HCT116 (cell line): ENCODE results near the gene LINGO1. TPM values are rescaled to one million over a fixed set of nuclear protein-coding genes. Genes with fewer than 3 reads are reported as not detected.

Source experiments
- ATAC-seq: fragments of 200-7000 bp; cut with Tn5 transposase; 2 replicates; pipeline ENCODE4 v1.9.1; 2020; ENCODE audit warnings: mild to moderate bottlenecking, moderate library complexity
- BruUV-seq: library from RNA; stranded (reverse); fragments of 400-500 nt; replicated peaks from 2 replicates; lab custom pipeline; 2021; lab: Mats Ljungman, UMichigan
- CTCF ChIA-PET: fragments of 300-600 bp; sonication (Branson Sonifier 250); formaldehyde crosslinking; loops from one replicate; lab custom pipeline; 2021; ENCODE audit warnings: antibody characterized with exemption; lab: Charles Lee
- POLR2A ChIA-PET: fragments of 300-600, 350-600 bp; sonication (Branson Sonifier 250); formaldehyde crosslinking; loops from one replicate; lab custom pipeline; 2021; ENCODE audit warnings: antibody characterized with exemption; lab: Charles Lee
- RAD21 ChIA-PET, 2 experiments: fragments of 300-600 bp; sonication (Branson Sonifier 250); formaldehyde crosslinking; loops; one replicate each; lab custom pipeline; 2023; ENCODE audit warnings: low total read pairs in 2 of 2; ENCODE audit not compliant: uncharacterized antibody in 2 of 2, unreplicated experiment in 2 of 2, low non-redundant PET in 1 of 2; lab: Charles Lee
- DNase-seq: peaks from one replicate; pipeline ENCODE4 v3.0.0-alpha.2; 2010; ENCODE audit warnings: low read depth, low spot score
- H2AFZ ChIP-seq: fragments of 200-600 bp; shearing (Covaris generic), sonication (generic); 2 replicates; pipeline ENCODE4 v1.6.1; 2017; ENCODE audit warnings: low read depth, mixed run types, mixed read lengths, antibody characterized with exemption, low read length; ENCODE audit not compliant: poor library complexity, severe bottlenecking
- H3K27ac ChIP-seq: 2 replicates; pipeline ENCODE4 v1.5.1; 2012; ENCODE audit warnings: low read depth, low read length
- H3K27me3 ChIP-seq: fragments of 200-600 bp; sonication (generic); 2 replicates; pipeline ENCODE4 v1.6.1; 2016; ENCODE audit warnings: mixed run types, low read length, mixed read lengths; ENCODE audit not compliant: insufficient read depth
- H3K36me3 ChIP-seq, 2 experiments: fragments of 200-500 bp in 1 of 2; fragments of 200-600 bp in 1 of 2; sonication (Bioruptor generic) in 1 of 2; sonication (generic) in 1 of 2; 2 replicates each; pipeline versions ENCODE4 v1.5.1 to v1.6.1; 2014 to 2016; ENCODE audit warnings: low read length in 2 of 2, inconsistent platforms in 1 of 2, mixed read lengths in 1 of 2, mixed run types in 1 of 2; ENCODE audit not compliant: insufficient read depth in 2 of 2, control insufficient read depth in 1 of 2
- H3K4me1 ChIP-seq, 2 experiments: fragments of 200-600 bp in 1 of 2; sonication (generic) in 1 of 2; 2 replicates each; pipeline versions ENCODE4 v1.5.1 to v1.6.1; 2012 to 2017; ENCODE audit warnings: low read length in 2 of 2, inconsistent platforms in 1 of 2, mild to moderate bottlenecking in 1 of 2, mixed read lengths in 1 of 2, mixed run types in 1 of 2, moderate library complexity in 1 of 2; ENCODE audit not compliant: insufficient read depth in 2 of 2, control insufficient read depth in 1 of 2
- H3K4me2 ChIP-seq: fragments of 200-600 bp; sonication (generic); 2 replicates; pipeline ENCODE4 v1.6.1; 2017; ENCODE audit warnings: mixed run types, low read length, mixed read lengths
- H3K4me3 ChIP-seq, 2 experiments: fragments of 200-600 bp in 1 of 2; sonication (generic) in 1 of 2; replicated peaks in 1 of 2; 2 replicates each; pipeline ENCODE4 v1.5.1; 2011 to 2016; ENCODE audit warnings: low read length in 2 of 2, control low read depth in 1 of 2, low read depth in 1 of 2, mild to moderate bottlenecking in 1 of 2, mixed read lengths in 1 of 2, mixed run types in 1 of 2
- H3K79me2 ChIP-seq: fragments of 200-600 bp; sonication (generic); 2 replicates; pipeline ENCODE4 v1.6.1; 2017; ENCODE audit warnings: mild to moderate bottlenecking, mixed run types, low read length, moderate library complexity, mixed read lengths; ENCODE audit not compliant: insufficient read depth
- H3K9ac ChIP-seq: fragments of 200-600 bp; sonication (generic); 2 replicates; pipeline ENCODE4 v1.6.1; 2016; ENCODE audit warnings: low read length, mixed read lengths
- H3K9me2 ChIP-seq: fragments of 200-600 bp; sonication (generic), shearing (Covaris generic); 2 replicates; pipeline ENCODE4 v1.6.1; 2017; ENCODE audit warnings: mixed run types, mild to moderate bottlenecking, moderate library complexity; ENCODE audit not compliant: insufficient read depth
- H3K9me3 ChIP-seq, 2 experiments: fragments of 200-500 bp in 1 of 2; fragments of 200-600 bp in 1 of 2; sonication (Bioruptor generic) in 1 of 2; sonication (generic) in 1 of 2; 2 replicates each; pipeline ENCODE4 v1.6.1; 2014 to 2017; ENCODE audit warnings: low read length in 2 of 2, mixed read lengths in 2 of 2, inconsistent platforms in 1 of 2, low read depth in 1 of 2, mild to moderate bottlenecking in 1 of 2, mixed run types in 1 of 2, moderate library complexity in 1 of 2; ENCODE audit not compliant: control insufficient read depth in 1 of 2, insufficient read depth in 1 of 2
- H4K20me1 ChIP-seq: fragments of 200-600 bp; sonication (generic), shearing (Covaris generic); 2 replicates; pipeline ENCODE4 v1.6.1; 2017; ENCODE audit warnings: mixed run types, mild to moderate bottlenecking, moderate library complexity; ENCODE audit not compliant: insufficient read depth
- CEBPB ChIP-seq: IDR thresholded peaks from 2 replicates; pipeline ENCODE4 v1.6.1; 2012; ENCODE audit warnings: low read depth
- EGR1 ChIP-seq: IDR thresholded peaks from 2 replicates; pipeline ENCODE4 v1.6.1; 2012; ENCODE audit warnings: low read depth
- ELF1 ChIP-seq: IDR thresholded peaks from 2 replicates; pipeline ENCODE4 v1.6.1; 2012; ENCODE audit warnings: low read depth, borderline replicate concordance
- EZH2 ChIP-seq: fragments of 200-600 bp; sonication (generic); IDR thresholded peaks from 2 replicates; pipeline ENCODE4 v1.6.1; 2017; ENCODE audit warnings: antibody characterized with exemption, mixed run types
- EZH2phosphoT487 ChIP-seq: fragments of 200-600 bp; IDR thresholded peaks from 2 replicates; pipeline ENCODE4 v1.6.1; 2018; ENCODE audit warnings: antibody characterized with exemption, borderline replicate concordance
- FOSL1 ChIP-seq: IDR thresholded peaks from 2 replicates; pipeline ENCODE4 v1.6.1; 2012; ENCODE audit warnings: low read depth
- JUND ChIP-seq: IDR thresholded peaks from 2 replicates; pipeline ENCODE4 v1.6.1; 2012
- POLR2A ChIP-seq: IDR thresholded peaks from 2 replicates; pipeline ENCODE4 v1.7.0; 2011; ENCODE audit warnings: borderline replicate concordance; ENCODE audit not compliant: insufficient read depth, insufficient read length; ENCODE audit errors: extremely low read depth
- RAD21 ChIP-seq: IDR thresholded peaks from 2 replicates; pipeline ENCODE4 v1.6.1; 2012; ENCODE audit warnings: low read depth, mild to moderate bottlenecking
- SP1 ChIP-seq: IDR thresholded peaks from 2 replicates; pipeline ENCODE4 v1.6.1; 2012; ENCODE audit warnings: low read depth
- SRF ChIP-seq: IDR thresholded peaks from 2 replicates; pipeline ENCODE4 v1.6.1; 2012; ENCODE audit warnings: low read depth
- TCF7L2 ChIP-seq: IDR thresholded peaks from 2 replicates; pipeline ENCODE4 v1.7.0; 2011; ENCODE audit warnings: borderline replicate concordance, inconsistent platforms; ENCODE audit not compliant: insufficient read depth, insufficient read length; ENCODE audit errors: extremely low read depth
- ZFX ChIP-seq: fragments of 450-650 bp; IDR thresholded peaks from 2 replicates; pipeline ENCODE4 v1.6.1; 2017
- ZNF274 ChIP-seq: fragments of 200-500 bp; sonication (Bioruptor generic); IDR thresholded peaks from 2 replicates; pipeline ENCODE4 v1.6.1; 2014; ENCODE audit warnings: mild to moderate bottlenecking, low read depth, low read length, inconsistent platforms
- intact Hi-C: fragments of 100-400 bp; cut with micrococcal nuclease; formaldehyde crosslinking; loops from 2 replicates; pipeline ENCODE4 v1.10.0; 2022
- total RNA-seq: library from RNA; stranded (reverse); gene quantifications from one replicate; pipeline ENCODE4 v1.2.1, GENCODE V29; 2021; ENCODE audit not compliant: unreplicated experiment
- TF ChIP-seq, protein P1 (sequence below): IDR thresholded peaks from 2 replicates; pipeline ENCODE4 v1.6.1; 2012

Gene LINGO1
- total RNA-seq, 1 experiment from 2014 or later: 15.6 TPM

DNA sequence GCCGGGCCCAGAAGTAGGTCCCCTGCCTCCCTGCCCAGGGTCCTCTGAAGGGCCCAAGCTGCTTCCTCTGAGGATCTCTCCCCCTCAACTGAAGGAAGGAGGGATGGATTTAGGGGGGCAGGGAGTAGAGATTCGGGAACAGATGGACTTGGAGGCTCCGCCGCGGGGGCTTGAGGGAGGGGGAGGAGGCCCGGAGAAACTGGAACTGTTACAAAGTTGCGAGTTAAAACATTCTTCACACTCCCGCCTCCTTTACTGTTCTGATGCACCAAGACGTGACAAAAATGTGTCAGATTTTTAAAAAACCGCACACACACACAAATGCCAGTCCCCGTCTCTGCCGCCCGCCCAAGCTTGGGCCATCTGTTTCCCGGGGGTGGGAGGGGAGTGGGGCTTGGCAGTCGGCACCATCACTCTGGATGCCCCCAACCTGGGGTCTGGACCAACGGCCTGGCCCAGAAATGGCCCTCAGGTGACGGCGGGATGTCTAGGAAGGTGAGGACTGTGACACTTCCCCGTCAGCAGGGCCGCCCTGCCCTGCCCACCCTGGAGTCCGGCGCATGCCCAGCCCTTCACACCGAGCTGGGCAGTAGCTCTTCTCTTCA, 25.0 kb upstream of the LINGO1 start:
- DNase-seq (no peak), ATAC-seq (no peak)
- intact Hi-C loops: loop anchor here (5.0 kb wide), 1 partner anchor 215 kb away; no protein-coding TSS in a partner anchor
- Histone ChIP-seq H3K27ac (no peak overlapping the region), H4K20me1 (no peaks in the 10 kb centered on the region), H3K4me1 (peaks cover 2 to 12% of the 10 kb centered on the region in 2 experiments; a peak in 3 of 4 replicates), H2AFZ (no peak overlapping the region), H3K36me3 (no peaks in the 10 kb centered on the region), H3K9me2 (no peaks in the 10 kb centered on the region), H3K9ac (no peak overlapping the region), H3K27me3 (no peaks in the 10 kb centered on the region), H3K4me2 (no peak overlapping the region), H3K9me3 (no peaks in the 10 kb centered on the region; a peak in 1 of 4 replicates), H3K4me3 (no peak overlapping the region), H3K79me2 (no peaks in the 10 kb centered on the region)
- ChIA-PET CTCF (no interaction called here), RAD21 (no interaction called here), POLR2A (no interaction called here)
- BruUV-seq: no TSS peak
- no peak for TF ChIP-seq SRF
- TF ChIP-seq EGR1: no peak
- no peak for TF ChIP-seq EZH2phosphoT487
- TF ChIP-seq TCF7L2: no peak
- TF ChIP-seq ZNF274: no peak
- TF ChIP-seq POLR2A: no peak
- TF ChIP-seq RAD21: no peak
- TF ChIP-seq ZFX: no peak
- TF ChIP-seq FOSL1: no peak
- TF ChIP-seq, protein P1, sequence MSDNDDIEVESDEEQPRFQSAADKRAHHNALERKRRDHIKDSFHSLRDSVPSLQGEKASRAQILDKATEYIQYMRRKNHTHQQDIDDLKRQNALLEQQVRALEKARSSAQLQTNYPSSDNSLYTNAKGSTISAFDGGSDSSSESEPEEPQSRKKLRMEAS: no peak
- TF ChIP-seq CEBPB: no peak
- TF ChIP-seq JUND: no peak

DNA sequence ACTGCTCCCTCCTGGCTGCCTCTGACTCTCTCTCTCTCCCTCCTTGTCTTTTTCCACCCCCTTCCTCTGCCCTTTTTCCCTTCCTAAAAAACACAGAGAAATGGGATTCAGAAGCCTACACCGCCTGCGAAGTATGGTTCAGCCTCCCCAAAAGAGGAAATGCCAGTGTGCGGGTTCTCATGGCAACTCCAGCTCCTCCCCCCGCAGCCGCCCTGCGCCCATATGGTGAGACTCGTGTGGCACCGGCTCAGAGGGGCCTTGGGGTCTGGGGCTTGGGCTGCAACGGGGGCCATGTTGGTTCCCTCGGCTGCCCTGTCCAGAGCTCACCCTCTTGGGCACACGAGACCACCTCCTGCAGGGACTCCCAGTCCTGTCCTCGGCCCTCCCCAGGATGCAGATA, 23.6 kb upstream of the LINGO1 start:
- BruUV-seq: no TSS peak
- Histone ChIP-seq H3K36me3 (no peaks in the 10 kb centered on the region), H3K4me1 (peaks cover 2 to 12% of the 10 kb centered on the region in 2 experiments; a peak in 3 of 4 replicates), H2AFZ (no peak overlapping the region), H3K9ac (no peak overlapping the region), H3K4me3 (no peak overlapping the region), H4K20me1 (no peaks in the 10 kb centered on the region), H3K9me3 (no peaks in the 10 kb centered on the region; a peak in 1 of 4 replicates), H3K27ac (no peak overlapping the region), H3K79me2 (no peaks in the 10 kb centered on the region), H3K27me3 (no peaks in the 10 kb centered on the region), H3K9me2 (no peaks in the 10 kb centered on the region), H3K4me2 (no peak overlapping the region)
- intact Hi-C loops: loop anchor here (5.0 kb wide), 1 partner anchor 216 kb away; no protein-coding TSS in a partner anchor
- CTCF ChIA-PET: interaction anchor here (1.0 to 1.2 kb wide), 2 partner anchors 23 to 165 kb away, joined by 3 read pairs; no protein-coding TSS in a partner anchor
- ATAC-seq (no peak), DNase-seq (no peak)
- RAD21 ChIA-PET: no interaction called here
- TF ChIP-seq ELF1 (no peak), SRF (no peak), SP1 (no peak), ZNF274 (no peak), EZH2 (no peak)
- POLR2A ChIA-PET: no interaction called here
